GM18517 (cell line): Measurements from ENCODE around the gene SSRP1.
A peak's percentile ranks its signal among the peaks of the same experiment; 100 is the strongest.
"Not testable (repeated sequence)": the region's sequence is repeated elsewhere in the genome, so short reads cannot be mapped to it uniquely, and the experiment has no call there.

Source experiments
- ATAC-seq: cut with Tn5 transposase; IDR thresholded peaks from one replicate; pipeline ENCODE4 v1.9.1; 2021; ENCODE audit warnings: mild to moderate bottlenecking, moderate library complexity; ENCODE audit not compliant: unreplicated experiment

Gene SSRP1

GRCh38 chr11:57339328-57339727 lies 3.6 kb upstream of the SSRP1 start:
- ATAC-seq, result no peak

- ATAC-seq, result no peak
Measured at GRCh38 chr11:57338142-57338541, 2.5 kb upstream of the SSRP1 start, which contains the start of gene P2RX3. P2RX3 (plus strand) TSS chr11:57338352; CDS start chr11:57338551, 199 bp downstream.

- not testable (repeated sequence) for ATAC-seq
Measured at GRCh38 chr11:57336856-57337255, 1.2 kb upstream of the SSRP1 start.

GRCh38 chr11:57336111-57336666 lies 497 bp upstream of the SSRP1 start:
- ATAC-seq, result no peak

GRCh38 chr11:57335023-57335342 lies 709 bp downstream of the SSRP1 start:
- peak; percentile 2 for ATAC-seq

- ATAC-seq, result no peak
Measured at GRCh38 chr11:57332694-57333440, 2.8 kb downstream of the SSRP1 start.

- ATAC-seq, result no peak
Measured at GRCh38 chr11:57331720-57332119, 4.0 kb downstream of the SSRP1 start.

- no peak for ATAC-seq
Measured at GRCh38 chr11:57330029-57330428, 5.7 kb downstream of the SSRP1 start.

GRCh38 chr11:57327721-57328120 lies 8.0 kb downstream of the SSRP1 start:
- no peak for ATAC-seq

- no peak for ATAC-seq
Measured at GRCh38 chr11:57325735-57326048, 10.0 kb downstream of the SSRP1 start.

GRCh38 chr11:57324886-57325734 lies 10.6 kb downstream of the SSRP1 start, which contains the start of gene TNKS1BP1:
TNKS1BP1 (minus strand) TSS chr11:57324952; CDS start chr11:57321885, 3,067 bp downstream.
- ATAC-seq, result peak; percentile 89

- ATAC-seq, result no peak
Measured at GRCh38 chr11:57324154-57324885, 11.4 kb downstream of the SSRP1 start.

GRCh38 chr11:57323855-57324153 lies 11.9 kb downstream of the SSRP1 start:
- ATAC-seq, result no peak

GRCh38 chr11:57323167-57323854 lies 12.4 kb downstream of the SSRP1 start:
- ATAC-seq, result no peak

GRCh38 chr11:57322256-57323166 lies 13.2 kb downstream of the SSRP1 start:
- no peak for ATAC-seq

- ATAC-seq, result no peak
Measured at GRCh38 chr11:57321388-57322255, 14.1 kb downstream of the SSRP1 start.

GRCh38 chr11:57320719-57321387 lies 14.8 kb downstream of the SSRP1 start:
- no peak for ATAC-seq

GRCh38 chr11:57320067-57320718 lies 15.5 kb downstream of the SSRP1 start:
- no peak for ATAC-seq
